Measurements from ENCODE around the gene BLOC1S6. TPM values are rescaled to one million over a fixed set of nuclear protein-coding genes. Genes with fewer than 3 reads are reported as not detected.

Gene BLOC1S6
- total RNA-seq, 1 donor: 102 TPM

Other genes with a start within 250 kb of the BLOC1S6 start
- gene GATM, start 208.8 kb upstream of the BLOC1S6 start, total RNA-seq: 2.3 TPM
- 3.4 TPM for gene SLC30A4, start 64.6 kb upstream of the BLOC1S6 start, total RNA-seq
- 57.1 TPM for gene SQOR, start 47.6 kb downstream of the BLOC1S6 start, total RNA-seq